Ishikawa (cell line): ENCODE results near the gene PLPPR1.

Experiments used
- EP300 ChIP-seq: IDR thresholded peaks from 2 replicates; pipeline ENCODE4 v1.6.1; 2012; ENCODE audit warnings: borderline replicate concordance
- MAX ChIP-seq: IDR thresholded peaks from 2 replicates; pipeline ENCODE4 v1.6.1; 2012
- RAD21 ChIP-seq: IDR thresholded peaks from 2 replicates; pipeline ENCODE4 v1.6.1; 2012; ENCODE audit warnings: low read depth
- TAF1 ChIP-seq: IDR thresholded peaks from 2 replicates; pipeline ENCODE4 v1.6.1; 2012; ENCODE audit warnings: low read depth, mild to moderate bottlenecking
- YY1 ChIP-seq: IDR thresholded peaks from 2 replicates; pipeline ENCODE4 v1.6.1; 2012; ENCODE audit warnings: low read depth

DNA sequence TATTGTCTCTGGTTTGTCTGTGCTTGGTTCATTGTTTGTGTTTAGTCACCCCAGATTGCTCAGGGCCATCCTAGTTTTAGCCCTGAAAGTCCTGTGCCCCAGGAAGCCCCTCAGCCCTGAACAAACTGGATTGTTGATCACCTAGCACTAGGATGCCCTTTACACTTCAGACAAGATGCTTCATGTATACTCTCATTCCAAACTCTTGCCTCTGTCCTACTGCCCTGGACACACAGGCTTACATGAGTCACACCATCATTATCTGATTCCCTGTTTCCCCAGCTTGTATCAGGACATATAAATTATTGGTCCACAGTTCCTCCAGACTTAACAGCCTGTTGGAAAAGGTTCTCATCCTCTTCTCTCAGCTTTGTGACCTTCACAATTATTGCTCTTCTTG, 236.2 kb downstream of the PLPPR1 start:
- TF ChIP-seq RAD21 (no peak), EP300 (no peak), MAX (no peak), YY1 (no peak), TAF1 (no peak)
